Measurements from ENCODE around the gene ATP9B.
A peak's percentile ranks its signal among the peaks of the same experiment; 100 is the strongest.

Gene ATP9B

GRCh38 chr18:79239631-79240030 lies 170.4 kb downstream of the ATP9B start:
- H3K4me3 ChIP-seq (replicated peaks; ENCODE audit: low read depth, low read length): no peak overlapping the region
- DNase-seq (ENCODE audit: extremely low read depth, low read depth): no peak

GRCh38 chr18:79241755-79242154 lies 172.6 kb downstream of the ATP9B start:
- no peak overlapping the region for H3K4me3 ChIP-seq (replicated peaks; ENCODE audit: low read depth, low read length)
- TF ChIP-seq, protein P1, sequence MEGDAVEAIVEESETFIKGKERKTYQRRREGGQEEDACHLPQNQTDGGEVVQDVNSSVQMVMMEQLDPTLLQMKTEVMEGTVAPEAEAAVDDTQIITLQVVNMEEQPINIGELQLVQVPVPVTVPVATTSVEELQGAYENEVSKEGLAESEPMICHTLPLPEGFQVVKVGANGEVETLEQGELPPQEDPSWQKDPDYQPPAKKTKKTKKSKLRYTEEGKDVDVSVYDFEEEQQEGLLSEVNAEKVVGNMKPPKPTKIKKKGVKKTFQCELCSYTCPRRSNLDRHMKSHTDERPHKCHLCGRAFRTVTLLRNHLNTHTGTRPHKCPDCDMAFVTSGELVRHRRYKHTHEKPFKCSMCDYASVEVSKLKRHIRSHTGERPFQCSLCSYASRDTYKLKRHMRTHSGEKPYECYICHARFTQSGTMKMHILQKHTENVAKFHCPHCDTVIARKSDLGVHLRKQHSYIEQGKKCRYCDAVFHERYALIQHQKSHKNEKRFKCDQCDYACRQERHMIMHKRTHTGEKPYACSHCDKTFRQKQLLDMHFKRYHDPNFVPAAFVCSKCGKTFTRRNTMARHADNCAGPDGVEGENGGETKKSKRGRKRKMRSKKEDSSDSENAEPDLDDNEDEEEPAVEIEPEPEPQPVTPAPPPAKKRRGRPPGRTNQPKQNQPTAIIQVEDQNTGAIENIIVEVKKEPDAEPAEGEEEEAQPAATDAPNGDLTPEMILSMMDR (IDR thresholded peaks at IDR 0.05; ENCODE audit: low read depth, low read length, missing control alignments): no peak
- DNase-seq (ENCODE audit: extremely low read depth, low read depth): no peak

More at GRCh38 chr18:79239631-79240030, 170.4 kb downstream of the ATP9B start:
- TF ChIP-seq, protein P1 (IDR thresholded peaks at IDR 0.05; ENCODE audit: low read depth, low read length, missing control alignments): no peak

GRCh38 chr18:79242246-79242645 lies 173.1 kb downstream of the ATP9B start:
- TF ChIP-seq, protein P1 (IDR thresholded peaks at IDR 0.05; ENCODE audit: low read depth, low read length, missing control alignments): no peak
- no peak for DNase-seq (ENCODE audit: extremely low read depth, low read depth)
- no peak overlapping the region for H3K4me3 ChIP-seq (replicated peaks; ENCODE audit: low read depth, low read length)

DNA sequence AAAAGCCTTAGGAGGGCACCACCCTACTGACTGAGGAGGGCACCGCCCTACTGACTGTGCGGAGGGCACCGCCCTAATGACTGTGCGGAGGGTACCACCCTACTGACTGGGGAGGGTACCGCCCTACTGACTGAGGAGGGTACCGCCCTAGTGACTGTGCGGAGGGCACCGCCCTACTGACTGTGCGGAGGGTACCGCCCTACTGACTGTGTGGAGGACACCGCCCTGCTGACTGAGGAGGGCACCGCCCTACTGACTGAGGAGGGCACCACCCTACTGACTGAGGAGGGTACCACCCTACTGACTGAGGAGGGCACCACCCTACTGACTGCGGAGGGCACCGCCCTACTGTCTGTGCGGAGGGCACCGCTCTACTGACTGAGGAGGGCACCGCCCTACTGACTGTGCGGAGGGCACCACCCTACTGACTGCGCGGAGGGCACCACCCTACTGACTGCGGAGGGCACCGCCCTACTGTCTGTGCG lies 176.4 kb downstream of the ATP9B start:
- TF ChIP-seq, protein P1 (IDR thresholded peaks at IDR 0.05; ENCODE audit: low read depth, low read length, missing control alignments): no peak
- no peak overlapping the region for H3K4me3 ChIP-seq (replicated peaks; ENCODE audit: low read depth, low read length)
- no peak for DNase-seq (ENCODE audit: extremely low read depth, low read depth)

- TF ChIP-seq, protein P1 (IDR thresholded peaks at IDR 0.05; ENCODE audit: low read depth, low read length, missing control alignments): peak; percentile 97
- DNase-seq (ENCODE audit: extremely low read depth, low read depth): peak; percentile 36
- H3K4me3 ChIP-seq (replicated peaks; ENCODE audit: low read depth, low read length): no peak overlapping the region
These were observed 177.3 kb downstream of the ATP9B start for GRCh38 chr18:79246309-79247108.

- DNase-seq (ENCODE audit: extremely low read depth, low read depth): no peak
- H3K4me3 ChIP-seq (replicated peaks; ENCODE audit: low read depth, low read length): no peak overlapping the region
- TF ChIP-seq, protein P1 (IDR thresholded peaks at IDR 0.05; ENCODE audit: low read depth, low read length, missing control alignments): no peak
These were observed 179.4 kb downstream of the ATP9B start for GRCh38 chr18:79248495-79249060.

Measured in HFF-Myc (cell line).